ENCODE results near the gene GAS2L2.

DNA sequence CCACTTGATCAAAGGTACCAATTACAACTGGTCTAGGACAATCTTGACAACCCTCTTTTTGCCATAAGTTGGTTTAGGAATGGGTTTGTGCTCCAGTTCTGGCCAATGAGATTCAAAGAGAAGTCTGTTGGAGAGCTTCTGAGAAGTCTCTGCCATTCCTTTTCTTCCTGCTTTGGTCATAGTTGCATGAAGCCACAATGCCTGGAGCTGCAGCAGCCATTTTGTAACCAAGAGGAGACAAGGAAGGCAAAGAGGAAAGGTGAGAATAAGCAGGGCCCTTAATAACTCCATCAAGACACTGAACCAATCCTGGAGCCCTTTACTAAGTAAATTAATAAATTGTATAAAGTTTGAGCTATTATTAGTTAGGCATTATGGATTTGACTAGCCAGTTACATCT lies 4.2 kb upstream of the GAS2L2 start:
- TF ChIP-seq, protein P1, sequence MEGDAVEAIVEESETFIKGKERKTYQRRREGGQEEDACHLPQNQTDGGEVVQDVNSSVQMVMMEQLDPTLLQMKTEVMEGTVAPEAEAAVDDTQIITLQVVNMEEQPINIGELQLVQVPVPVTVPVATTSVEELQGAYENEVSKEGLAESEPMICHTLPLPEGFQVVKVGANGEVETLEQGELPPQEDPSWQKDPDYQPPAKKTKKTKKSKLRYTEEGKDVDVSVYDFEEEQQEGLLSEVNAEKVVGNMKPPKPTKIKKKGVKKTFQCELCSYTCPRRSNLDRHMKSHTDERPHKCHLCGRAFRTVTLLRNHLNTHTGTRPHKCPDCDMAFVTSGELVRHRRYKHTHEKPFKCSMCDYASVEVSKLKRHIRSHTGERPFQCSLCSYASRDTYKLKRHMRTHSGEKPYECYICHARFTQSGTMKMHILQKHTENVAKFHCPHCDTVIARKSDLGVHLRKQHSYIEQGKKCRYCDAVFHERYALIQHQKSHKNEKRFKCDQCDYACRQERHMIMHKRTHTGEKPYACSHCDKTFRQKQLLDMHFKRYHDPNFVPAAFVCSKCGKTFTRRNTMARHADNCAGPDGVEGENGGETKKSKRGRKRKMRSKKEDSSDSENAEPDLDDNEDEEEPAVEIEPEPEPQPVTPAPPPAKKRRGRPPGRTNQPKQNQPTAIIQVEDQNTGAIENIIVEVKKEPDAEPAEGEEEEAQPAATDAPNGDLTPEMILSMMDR (conservative IDR thresholded peaks at IDR 0.05 in 1 of 2, IDR thresholded peaks at IDR 0.05 in 1 of 2; ENCODE audit: extremely low read depth in 1 of 2, insufficient read depth in 1 of 2, low read depth in 1 of 2, low read length in 2 of 2) = no peak
- no peak for TF ChIP-seq EZH2 (IDR thresholded peaks at IDR 0.05; ENCODE audit: borderline replicate concordance, low read length)
